ENCODE results near the gene FBRSL1.

GRCh38 chr12:132467511-132467910 lies 22.4 kb upstream of the FBRSL1 start:
- TF ChIP-seq CTCF (conservative IDR thresholded peaks at IDR 0.05 in 1 of 2, IDR thresholded peaks at IDR 0.05 in 1 of 2; ENCODE audit: extremely low read depth in 1 of 2, insufficient read depth in 1 of 2, low read depth in 1 of 2, low read length in 2 of 2), result no peak
- no peak for TF ChIP-seq EZH2 (IDR thresholded peaks at IDR 0.05; ENCODE audit: borderline replicate concordance, low read length)

All from mammary epithelial cell (primary cell).